Measurements from ENCODE around the gene TXNRD1.
"Not testable (repeated sequence)": the region's sequence is repeated elsewhere in the genome, so short reads cannot be mapped to it uniquely, and the experiment has no call there.

The TXNRD1 gene

DNA sequence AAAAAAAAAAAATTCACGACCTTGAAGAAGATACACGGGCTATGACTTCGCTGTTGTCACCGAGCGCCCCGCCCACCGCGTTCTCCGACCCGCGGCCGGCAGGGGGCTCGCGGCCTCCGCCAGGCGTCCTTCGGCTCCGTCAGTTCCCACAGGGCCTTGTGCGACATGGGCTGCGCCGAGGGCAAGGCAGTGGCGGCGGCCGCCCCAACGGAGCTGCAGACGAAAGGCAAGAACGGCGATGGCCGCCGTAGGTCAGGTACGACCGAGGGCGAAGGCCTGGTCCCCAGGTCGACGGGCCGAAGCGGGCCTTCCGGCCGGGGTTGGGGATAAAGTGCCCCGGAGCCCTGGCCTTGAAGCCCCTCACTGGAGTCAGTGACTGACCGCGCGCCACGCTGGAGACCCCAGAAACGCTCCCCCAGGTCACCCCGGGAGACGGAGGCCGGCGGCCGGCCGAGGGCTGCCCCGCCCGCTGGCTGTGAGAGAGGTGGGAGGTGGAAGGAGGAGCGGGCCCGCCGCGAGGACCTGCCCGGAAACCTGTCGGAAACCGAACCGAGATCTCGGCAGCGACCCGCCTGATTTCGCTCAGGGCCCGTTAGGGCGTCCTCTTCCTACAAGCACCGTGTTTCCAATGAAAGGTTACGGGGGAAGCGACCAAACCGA is at the start of gene TXNRD1:
TSS of gene TXNRD1 (plus strand) at position 142 of the 660 bp plus-strand sequence. CDS start at position 166, 24 bp downstream.
- peak; percentile 70 for DNase-seq (ENCODE audit: low spot score)

DNA sequence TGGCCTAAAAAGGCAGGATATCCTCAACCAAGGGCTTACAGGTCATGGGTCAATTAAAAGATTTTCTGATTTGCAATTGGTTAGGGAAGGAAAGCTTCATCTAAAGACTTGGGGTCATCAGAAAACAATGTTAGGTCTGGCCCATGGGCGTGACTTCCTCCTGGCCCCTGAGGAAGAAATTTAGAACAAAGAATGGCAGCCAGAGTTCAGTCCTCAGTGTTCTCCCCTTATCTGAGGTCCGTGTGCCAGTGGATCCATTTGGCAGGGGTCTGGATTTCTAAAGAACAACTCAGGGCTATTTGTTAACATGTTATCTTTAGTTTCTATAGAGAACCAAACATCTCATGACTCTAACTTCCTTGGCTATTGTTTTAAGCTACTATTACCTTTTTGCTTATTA is 49.8 kb upstream of the TXNRD1 start:
- no peak for DNase-seq (ENCODE audit: low spot score)

DNA sequence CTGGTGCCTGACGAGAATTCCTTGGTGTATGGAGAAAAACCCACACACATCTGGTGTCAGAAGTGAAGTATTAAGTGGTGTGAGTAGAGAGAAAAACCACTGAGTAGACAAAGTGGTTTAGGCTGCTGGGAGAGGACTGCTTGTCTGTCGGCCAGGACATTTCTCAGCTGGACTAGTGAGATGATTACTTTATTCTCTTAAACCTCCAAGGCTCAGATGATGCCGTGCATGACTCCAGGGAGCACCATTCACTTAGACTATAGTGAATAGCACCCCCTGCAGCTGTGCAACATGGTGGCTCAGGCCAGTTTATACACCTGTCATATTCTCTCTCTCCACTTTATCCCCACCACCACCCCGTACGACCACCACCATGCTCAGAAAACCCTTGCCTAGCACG is 49.1 kb upstream of the TXNRD1 start:
- no peak for DNase-seq (ENCODE audit: low spot score)

DNA sequence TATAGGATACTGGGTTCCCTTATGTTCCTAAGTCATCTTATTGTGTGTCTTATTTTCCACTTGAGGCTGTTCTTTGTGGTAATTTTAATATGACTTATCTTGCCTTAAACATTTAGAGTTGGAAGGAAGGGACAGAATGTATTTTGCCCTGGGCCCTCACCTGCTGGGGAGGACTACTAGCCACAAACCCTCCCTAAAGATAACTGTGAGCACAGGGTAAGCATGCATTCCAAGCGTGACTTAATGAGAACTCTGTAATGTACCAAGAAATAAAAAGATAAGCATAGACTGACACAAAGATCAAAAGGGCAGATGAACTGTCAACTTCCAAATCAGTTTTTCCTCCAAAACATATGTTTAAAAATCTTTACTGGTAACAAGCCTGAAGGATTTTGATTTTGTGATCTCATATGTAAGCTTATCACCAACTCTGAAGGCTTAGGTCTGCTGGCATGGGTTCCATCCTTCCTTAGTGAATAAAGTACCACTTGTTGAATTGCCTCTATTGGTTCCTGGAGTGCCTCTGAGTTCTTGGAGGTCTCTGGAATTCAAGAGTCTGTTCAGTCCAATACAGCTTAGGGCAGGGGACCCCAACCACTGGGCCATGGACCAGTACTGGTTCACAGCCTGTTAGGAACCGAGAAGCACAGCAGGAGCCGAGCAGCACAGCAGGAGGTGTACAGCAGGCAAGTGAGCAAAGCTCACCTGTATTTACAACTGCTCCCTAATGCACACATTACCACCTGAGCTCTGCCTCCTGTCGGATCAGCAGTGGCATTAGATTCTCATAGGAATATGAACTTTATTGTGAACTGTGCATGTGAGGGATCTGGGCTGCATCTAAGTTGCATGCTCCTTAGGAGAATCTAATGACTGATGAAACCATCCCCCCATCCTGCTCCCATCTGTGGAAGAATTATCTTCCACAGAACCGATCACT is 47.8 kb upstream of the TXNRD1 start:
- DNase-seq (ENCODE audit: low spot score): no peak

DNA sequence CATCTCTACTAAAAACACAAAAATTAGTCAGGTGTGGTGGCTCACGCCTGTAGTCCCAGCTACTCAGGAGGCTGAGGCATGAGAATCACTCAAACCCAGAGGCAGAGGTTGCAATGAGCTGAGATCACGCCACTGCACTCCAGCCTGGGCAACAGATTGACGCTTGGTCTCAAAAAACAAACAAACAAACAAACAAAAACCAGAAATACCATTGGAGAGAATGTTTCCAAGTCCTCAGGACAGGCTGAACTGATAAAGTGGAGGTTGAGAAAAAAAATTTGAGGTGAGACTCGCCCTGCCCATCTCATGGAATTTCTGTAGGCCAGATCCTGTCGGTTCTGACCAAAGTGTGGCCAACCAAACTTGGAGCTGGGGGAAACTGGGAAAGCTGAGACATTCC is 47.0 kb upstream of the TXNRD1 start:
- no peak for DNase-seq (ENCODE audit: low spot score)

DNA sequence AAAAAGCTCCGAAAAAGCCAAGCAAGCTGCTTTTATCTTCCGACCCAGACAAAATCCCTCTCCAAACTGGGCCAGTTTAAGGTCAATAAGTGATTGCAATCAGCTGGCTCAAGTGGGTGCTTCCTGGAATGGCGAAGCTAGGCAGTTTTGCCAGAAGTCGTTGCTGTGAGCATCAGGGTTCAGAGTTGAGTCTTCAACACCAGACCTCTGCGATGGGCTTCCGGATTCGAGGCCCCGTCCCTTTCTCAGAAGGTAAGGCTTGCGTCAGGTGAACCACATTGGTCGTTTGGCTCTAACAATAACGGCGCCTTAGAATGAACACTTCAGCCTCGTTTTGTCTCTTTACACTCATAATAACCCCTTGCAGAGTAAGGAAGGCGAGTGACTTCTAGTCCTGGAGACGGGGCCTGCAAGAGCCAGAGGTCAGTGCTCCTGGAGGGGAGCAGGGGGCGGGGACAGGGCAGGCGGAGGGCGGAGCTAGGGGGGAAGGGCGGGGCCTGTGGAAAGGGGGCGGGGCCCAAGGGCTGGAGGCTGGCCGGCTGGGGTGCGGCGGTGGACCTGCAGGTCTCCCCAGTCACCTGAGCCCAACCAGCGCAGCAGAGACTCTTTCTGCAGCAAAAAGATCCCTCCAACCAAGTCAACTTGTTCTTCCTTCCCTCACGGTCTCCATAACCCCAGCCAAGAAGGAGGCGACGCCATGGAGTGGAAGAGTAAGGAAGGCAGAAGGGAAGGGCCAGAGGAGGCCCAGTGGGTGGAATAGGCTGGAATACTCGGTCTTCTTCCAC is 43.6 kb upstream of the TXNRD1 start:
- DNase-seq (ENCODE audit: low spot score): no peak

DNA sequence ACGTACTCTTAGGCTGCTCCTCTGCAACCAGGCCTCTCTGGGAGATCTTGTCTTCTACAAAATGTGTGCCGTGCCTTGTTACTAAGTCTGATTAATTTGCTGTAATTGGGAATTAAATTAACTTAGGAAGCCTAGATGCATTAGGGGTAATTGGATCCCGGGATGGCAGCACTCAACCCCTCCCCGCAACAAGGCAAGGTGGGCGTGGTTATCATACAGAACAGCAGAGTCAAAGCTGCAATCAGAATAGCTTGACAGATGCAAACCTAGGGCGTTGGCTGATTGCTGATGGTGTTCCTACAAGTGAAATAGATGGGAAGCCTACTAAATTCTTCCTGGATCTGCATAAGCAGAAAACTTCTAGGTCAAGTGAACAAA is 43.0 kb upstream of the TXNRD1 start:
- DNase-seq (ENCODE audit: low spot score): no peak

DNA sequence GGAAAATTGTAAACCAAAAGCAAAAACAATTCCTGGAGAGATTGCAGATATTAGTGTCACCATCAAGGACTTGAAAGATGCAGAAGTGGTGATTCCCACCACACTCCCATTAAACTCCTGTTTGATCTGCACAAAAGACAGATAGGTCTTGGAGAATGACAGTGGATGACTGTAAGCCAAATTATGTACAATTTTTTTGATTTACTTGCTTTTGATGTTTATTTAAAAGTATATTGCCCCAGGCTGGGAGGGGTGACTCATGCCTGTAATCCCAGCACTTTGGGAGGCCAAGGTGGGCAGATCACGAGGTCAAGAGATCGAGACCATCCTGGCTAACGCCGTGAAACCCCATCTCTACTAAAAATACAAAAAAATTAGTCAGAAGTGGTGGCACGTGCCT is 41.8 kb upstream of the TXNRD1 start:
- not testable (repeated sequence) for DNase-seq (ENCODE audit: low spot score)

DNA sequence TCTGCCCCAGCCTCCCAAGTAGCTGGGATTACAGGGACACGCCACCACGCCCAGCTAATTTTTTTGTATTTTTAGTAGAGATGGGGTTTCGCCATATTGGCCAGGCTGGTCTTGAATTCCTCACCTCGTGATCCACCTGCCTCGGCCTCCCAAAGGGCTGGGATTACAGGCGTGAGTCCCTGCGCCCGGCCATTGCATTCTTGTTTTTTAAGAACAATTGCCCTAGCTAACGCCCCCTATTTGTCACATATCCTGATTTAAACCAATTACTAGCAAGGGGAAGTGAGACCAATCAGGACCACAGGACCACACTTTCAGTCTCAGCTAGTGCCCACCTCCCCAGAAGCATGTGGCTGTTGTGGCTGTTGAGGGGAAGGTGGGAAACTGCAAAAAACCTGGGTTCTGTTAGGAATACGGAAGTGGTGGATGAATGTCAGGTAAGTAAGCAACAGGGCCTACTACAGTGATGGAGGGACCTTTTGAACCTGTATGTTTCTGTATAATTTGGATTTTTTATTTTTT is 39.8 kb upstream of the TXNRD1 start:
- no peak for DNase-seq (ENCODE audit: low spot score)

DNA sequence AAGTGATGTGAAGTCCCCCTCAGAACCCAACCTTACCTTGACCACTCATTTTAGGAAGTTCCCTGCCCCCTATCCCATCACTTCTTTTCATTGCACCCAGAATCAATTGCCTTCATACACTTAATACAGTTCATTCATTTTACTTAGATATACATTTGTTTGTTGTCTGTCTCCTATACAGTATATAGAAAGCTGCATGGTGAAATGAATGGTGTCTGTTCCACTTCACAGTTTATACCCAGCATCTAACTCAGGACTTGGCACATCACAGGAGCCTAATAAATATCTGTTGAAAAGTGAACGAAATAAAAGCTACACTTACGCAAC is 38.3 kb upstream of the TXNRD1 start:
- DNase-seq (ENCODE audit: low spot score): no peak

DNA sequence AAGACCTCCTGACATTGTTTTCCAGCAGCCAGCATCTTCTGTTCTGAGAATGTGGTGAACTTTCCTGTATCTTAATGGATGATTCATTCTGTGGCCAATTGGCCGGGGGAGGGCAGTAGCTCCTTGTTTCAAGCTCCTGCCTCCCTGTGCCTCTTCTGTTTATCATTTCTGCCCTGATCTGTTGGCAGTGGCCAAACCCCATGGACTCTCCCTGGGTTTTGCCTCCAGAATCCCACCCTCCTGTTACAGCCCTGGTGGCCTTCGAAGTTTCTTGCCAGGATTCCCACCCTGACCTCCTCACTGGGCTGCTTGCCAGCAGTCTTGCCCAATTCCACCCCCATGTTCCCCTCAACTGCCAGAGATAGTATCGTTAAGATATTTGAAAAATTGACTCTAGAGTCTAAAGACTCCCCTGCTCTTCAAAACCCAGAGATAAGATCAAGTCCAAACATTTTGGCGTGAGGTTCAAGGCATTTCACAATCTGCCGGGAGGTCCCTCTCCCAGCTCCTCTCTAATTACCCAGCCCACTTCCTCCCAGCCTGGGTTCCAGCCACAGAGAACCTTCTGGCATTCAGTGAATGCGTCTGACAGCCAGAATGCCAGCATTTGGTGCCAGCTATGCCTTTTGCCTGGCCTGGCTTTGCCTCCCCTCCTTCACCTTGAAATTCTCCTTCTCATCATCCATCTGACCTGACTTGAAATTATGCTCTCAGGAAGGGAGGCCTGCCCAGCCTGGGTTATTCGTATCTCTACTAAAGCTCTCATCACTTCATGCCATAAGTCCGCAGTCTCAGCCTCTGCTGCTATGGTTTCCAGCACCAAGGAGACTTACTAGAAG is 37.7 kb upstream of the TXNRD1 start:
- no peak for DNase-seq (ENCODE audit: low spot score)

DNA sequence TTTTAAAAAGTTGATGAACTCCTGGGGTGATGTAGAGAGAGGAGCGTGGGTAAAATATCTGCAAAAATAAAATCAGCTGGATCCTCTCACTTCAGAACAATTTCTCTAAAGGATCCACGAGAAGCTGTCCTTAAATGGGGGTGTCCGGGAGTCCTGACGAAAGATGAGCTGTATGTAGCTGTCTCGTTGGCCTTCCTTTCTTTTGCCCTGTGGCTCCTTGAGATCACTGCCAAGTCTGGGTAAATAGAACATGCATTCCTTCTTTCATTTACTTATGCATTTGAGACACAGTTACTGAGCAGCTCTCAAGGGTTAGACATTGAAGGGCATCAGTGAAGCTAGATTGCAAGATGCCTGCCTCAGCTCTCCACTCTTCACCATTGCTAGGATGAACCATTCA is 35.2 kb upstream of the TXNRD1 start:
- DNase-seq (ENCODE audit: low spot score): no peak

DNA sequence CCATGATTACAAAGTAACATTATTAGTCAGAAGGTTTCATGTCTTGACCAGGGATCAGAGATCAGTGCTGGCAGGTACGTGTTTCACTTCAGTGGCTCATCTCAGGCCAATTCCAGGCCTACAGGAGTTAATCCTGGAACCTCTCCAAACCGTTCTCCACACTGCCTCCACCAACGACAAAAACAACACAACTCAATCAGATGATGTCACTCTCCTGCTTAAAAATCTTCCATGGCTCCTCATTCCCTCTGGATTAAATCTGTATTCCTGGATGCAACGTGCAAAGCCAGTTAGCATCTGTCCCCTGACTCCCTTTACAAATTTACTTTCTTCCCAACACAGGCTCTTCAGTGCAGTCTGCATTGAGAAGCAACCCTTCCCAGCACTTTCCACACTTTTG is 34.3 kb upstream of the TXNRD1 start:
- no peak for DNase-seq (ENCODE audit: low spot score)

DNA sequence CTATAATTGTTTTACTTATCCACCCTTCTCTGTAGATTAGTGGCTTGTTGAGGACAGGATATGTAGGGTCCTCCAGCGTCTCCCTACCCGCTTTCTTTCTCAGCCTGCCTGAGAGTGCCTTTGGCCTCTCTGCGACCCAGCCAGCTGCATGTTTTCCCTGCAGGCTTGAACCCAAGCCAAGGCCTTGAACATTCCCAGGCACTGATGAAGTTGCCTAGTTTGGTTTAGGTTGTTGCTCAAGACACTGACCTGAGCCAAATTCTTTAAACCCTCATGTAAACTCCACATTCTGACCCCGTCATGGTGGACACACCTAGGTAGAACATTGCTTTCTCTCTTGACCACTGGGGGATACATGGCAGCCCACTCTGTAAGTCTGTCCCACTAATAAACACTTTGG is 33.4 kb upstream of the TXNRD1 start:
- no peak for DNase-seq (ENCODE audit: low spot score)

DNA sequence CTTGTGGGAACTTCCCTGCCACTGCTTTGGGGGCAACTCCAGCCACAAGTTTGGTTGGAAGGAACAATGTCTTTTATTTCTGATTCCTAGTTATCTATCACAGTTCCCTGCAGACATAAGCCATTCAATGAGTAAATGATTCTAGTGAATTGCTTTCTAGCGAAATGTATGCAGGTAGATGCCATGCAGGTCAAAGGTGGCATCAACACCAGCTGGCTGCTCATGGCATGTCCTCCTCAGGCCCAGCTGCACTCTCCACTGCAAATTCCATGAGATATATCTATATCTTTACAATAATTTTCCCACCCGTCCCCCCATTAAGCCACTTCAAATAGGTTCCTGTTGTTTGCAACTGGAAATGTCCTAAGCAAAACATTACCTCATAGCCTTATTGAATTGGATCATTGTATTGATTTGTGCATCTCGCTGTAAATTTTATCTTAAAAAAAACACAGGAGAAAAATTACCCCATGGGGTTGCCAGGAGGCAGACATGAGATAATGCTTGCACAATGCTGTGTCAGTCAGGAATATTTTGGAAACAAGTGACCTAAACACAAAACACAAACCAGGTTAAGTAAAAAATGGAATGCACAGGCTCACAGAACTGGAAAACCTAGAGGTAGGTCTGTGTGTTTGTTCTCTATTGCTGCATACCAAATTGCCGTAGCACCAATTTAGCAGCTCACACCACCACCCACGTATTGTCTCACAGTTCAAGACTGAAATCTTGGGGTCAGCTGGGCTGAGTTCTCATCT is 32.8 kb upstream of the TXNRD1 start:
- no peak for DNase-seq (ENCODE audit: low spot score)

DNA sequence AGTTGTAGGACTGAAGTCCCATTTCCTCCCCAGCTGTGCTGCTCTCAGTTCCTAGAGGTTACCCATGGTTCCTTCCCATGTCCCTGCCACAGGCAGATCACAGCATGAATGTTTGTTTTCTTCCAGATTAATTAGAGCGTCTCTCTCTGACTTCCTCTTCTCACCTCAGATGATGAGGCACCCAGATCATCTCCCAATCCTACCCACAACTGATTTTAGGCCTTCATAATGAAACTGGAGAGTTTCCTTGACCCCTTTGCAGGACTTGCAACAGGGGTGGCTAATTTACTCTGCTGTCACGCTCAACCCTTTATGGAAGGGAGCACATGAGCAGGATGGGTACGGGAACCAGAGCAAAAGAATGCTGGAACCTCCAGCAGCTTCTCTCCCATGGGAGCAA is 32.1 kb upstream of the TXNRD1 start:
- DNase-seq (ENCODE audit: low spot score): no peak

DNA sequence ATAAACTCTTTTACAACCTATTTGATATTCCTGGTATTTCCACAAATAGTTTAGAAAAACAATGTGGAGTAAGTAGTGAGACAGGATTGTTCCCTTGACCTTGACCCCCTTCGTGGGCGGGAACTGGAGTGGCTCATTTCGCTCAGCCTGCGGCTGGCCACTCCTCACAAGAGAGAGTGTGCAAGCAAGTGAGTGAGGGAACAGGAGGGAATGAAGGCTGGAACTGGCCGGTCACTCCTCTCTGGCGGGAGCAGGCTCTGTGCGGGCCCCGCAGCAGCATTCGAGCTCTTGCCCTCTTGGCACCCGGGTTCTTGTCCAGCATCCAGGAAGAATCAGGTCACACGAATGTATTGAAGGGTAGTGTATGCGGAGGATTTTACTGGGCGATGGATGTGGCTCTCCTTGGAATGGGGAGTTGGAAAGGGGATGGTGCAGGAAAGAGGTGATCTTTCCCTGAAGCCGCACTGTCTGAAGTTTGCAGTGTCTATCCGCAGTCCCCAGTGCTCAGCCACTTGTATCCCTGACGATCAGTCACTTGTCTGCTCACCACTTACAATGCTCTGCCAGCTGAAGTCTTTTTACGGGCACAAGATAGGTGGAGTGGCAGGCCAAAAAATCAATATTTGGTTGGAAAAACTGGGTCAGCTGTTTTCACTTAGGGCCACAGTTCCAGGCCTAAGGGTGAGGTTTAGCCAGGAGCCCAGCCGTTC is 28.0 kb upstream of the TXNRD1 start:
- no peak for DNase-seq (ENCODE audit: low spot score)

DNA sequence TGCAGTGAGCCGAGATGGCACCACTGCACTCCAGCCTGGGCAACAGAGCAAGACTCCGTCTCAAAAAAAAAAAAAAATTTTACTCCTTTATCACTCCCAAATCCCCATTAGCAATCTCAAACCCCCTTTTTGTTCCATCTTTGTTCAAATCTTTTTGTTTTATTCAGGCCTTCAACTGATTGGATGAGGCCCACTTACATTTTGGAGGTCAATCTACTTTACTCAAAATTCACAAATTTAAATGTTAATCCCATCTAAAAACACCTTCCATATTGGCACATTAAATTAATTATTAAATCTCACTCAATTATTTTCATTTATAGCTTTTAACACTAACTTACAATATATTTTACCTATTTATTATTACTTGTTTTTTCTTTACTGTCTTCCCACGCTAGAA is 27.0 kb upstream of the TXNRD1 start:
- no peak for DNase-seq (ENCODE audit: low spot score)

DNA sequence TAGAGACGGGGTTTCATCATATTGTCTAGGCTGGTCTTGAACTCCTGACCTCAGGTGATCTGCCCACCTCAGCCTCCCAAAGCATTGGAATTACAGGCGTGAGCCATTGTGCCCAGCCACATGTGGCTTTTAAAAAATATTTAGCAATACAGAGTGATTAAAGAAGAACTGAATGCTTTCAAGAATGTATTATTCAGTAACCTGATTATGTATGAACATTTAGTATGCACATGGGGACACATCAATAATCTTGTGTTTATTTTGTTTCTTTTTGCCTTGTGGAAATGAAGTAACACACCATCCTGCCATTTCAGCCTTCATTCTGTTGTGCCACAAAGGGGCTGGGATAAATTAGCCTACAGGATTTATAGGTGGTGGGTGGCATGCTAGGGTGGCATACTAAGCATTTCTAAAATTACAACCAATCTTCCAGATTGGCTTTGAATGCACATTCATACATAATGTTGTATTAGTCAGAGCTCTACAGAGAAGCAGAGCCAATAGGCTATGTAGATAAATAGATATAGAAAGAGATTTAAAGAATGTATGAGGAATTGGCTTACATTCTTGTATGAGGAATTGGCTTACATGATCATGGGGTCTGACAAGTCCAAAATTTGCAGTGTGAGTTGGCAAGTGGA is 25.5 kb upstream of the TXNRD1 start:
- DNase-seq (ENCODE audit: low spot score): no peak

DNA sequence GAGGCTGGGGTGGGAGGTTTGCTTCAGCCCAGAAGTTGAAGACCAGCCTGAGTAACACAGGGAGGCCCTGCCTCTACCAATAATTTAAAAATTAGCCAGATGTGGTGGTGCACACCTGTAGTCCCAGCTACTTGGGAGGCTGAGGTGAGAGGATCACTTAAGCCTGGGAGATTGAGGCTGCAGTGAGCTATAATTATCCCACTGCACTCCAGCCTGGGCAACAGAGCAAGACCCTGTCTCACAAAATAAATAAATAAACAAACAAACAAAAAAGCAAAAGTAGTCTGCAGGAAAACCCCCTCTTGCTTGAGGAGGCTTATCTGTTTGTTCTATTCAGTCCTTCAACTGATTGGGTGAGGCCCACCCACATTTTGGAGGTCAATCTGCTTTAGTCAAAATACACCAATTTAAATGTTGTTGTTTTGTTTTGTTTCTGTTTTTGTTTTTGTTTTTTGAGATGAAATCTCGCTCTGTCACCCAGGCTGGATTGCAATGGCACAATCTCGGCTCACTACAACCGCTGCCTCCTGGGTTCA is 24.9 kb upstream of the TXNRD1 start:
- DNase-seq (ENCODE audit: low spot score): no peak
